SK-N-SH (cell line): ENCODE results near the gene NADSYN1. TPM values are rescaled to one million over a fixed set of nuclear protein-coding genes. Genes with fewer than 3 reads are reported as not detected.
"Not testable (repeated sequence)": the region's sequence is repeated elsewhere in the genome, so short reads cannot be mapped to it uniquely, and the experiment has no call there.

Source experiments
- CTCF ChIA-PET: fragments of 300-600, 350-600 bp; formaldehyde crosslinking; extraction: SDS; loops from one replicate; lab custom pipeline; 2021; lab: Yijun Ruan, JAX
- POLR2A ChIA-PET: fragments of 350-600 bp; sonication (Branson Sonifier 250); formaldehyde crosslinking; extraction: SDS; loops from one replicate; lab custom pipeline; 2020; ENCODE audit warnings: antibody characterized with exemption, inconsistent platforms; lab: Yijun Ruan, JAX
- DNase-seq: peaks from one replicate; pipeline ENCODE4 v3.0.0; 2012
- H2AFZ ChIP-seq: fragments of 200-600 bp; sonication (generic); 2 replicates; pipeline ENCODE4 v1.8.1; 2016; ENCODE audit warnings: antibody characterized with exemption, mild to moderate bottlenecking, low read depth
- H3F3A ChIP-seq: fragments of 200-600 bp; sonication (generic); replicated peaks from 2 replicates; pipeline ENCODE3; 2016; ENCODE audit warnings: antibody characterized with exemption, mild to moderate bottlenecking; ENCODE audit not compliant: insufficient read depth
- H3K27ac ChIP-seq, 2 experiments: fragments of 200-500 bp in 1 of 2; fragments of 200-600 bp in 1 of 2; sonication (Bioruptor generic) in 1 of 2; sonication (generic), shearing (Covaris generic) in 1 of 2; 2 replicates each; pipeline versions ENCODE4 v1.5.1 to v1.6.1; 2014 to 2016; ENCODE audit warnings: low read depth in 2 of 2, inconsistent platforms in 1 of 2, low read length in 1 of 2, mild to moderate bottlenecking in 1 of 2, mixed read lengths in 1 of 2
- H3K27me3 ChIP-seq: fragments of 200-600 bp; sonication (generic), shearing (Covaris generic); 2 replicates; pipeline ENCODE4 v1.6.1; 2016; ENCODE audit warnings: mixed run types; ENCODE audit not compliant: insufficient read depth
- H3K36me3 ChIP-seq, 2 experiments: fragments of 200-500 bp in 1 of 2; fragments of 200-600 bp in 1 of 2; sonication (Bioruptor generic) in 1 of 2; sonication (generic) in 1 of 2; replicated peaks in 1 of 2; 2 replicates each; pipeline versions ENCODE3 to v1.5.1; 2014 to 2016; ENCODE audit warnings: low read length in 1 of 2, mild to moderate bottlenecking in 1 of 2; ENCODE audit not compliant: insufficient read depth in 2 of 2, control insufficient read depth in 1 of 2
- H3K4me1 ChIP-seq, 2 experiments: fragments of 200-500 bp in 1 of 2; fragments of 200-600 bp in 1 of 2; sonication (Bioruptor generic) in 1 of 2; sonication (generic), shearing (Covaris generic) in 1 of 2; 2 replicates each; pipeline versions ENCODE4 v1.5.1 to v1.6.1; 2014 to 2016; ENCODE audit warnings: low read depth in 1 of 2, low read length in 1 of 2, mixed run types in 1 of 2; ENCODE audit not compliant: insufficient read depth in 2 of 2, control insufficient read depth in 1 of 2
- H3K4me2 ChIP-seq: fragments of 200-600 bp; sonication (generic), shearing (Covaris generic); 2 replicates; pipeline ENCODE4 v1.6.1; 2017; ENCODE audit warnings: mixed run types
- H3K4me3 ChIP-seq, 2 experiments: fragments of 200-500 bp in 1 of 2; fragments of 200-600 bp in 1 of 2; sonication (Bioruptor generic) in 1 of 2; sonication (generic), shearing (Covaris generic) in 1 of 2; 2 replicates each; pipeline versions ENCODE4 v1.5.1 to v1.8.1; 2014 to 2016; ENCODE audit warnings: low read depth in 2 of 2, inconsistent platforms in 1 of 2, low read length in 1 of 2, mild to moderate bottlenecking in 1 of 2, mixed read lengths in 1 of 2, moderate library complexity in 1 of 2
- H3K79me2 ChIP-seq: fragments of 200-600 bp; sonication (generic); 2 replicates; pipeline ENCODE4 v1.8.1; 2017; ENCODE audit warnings: mild to moderate bottlenecking; ENCODE audit not compliant: insufficient read depth
- H3K9ac ChIP-seq: fragments of 200-600 bp; sonication (generic); 2 replicates; pipeline ENCODE4 v1.6.1; 2017; ENCODE audit warnings: mixed run types
- H3K9me2 ChIP-seq: fragments of 200-600 bp; sonication (generic); 2 replicates; pipeline ENCODE4 v1.6.1; 2017; ENCODE audit warnings: mixed run types
- H3K9me3 ChIP-seq: fragments of 200-600 bp; sonication (generic); 2 replicates; pipeline ENCODE4 v1.6.1; 2017; ENCODE audit warnings: mixed run types, mild to moderate bottlenecking, moderate library complexity
- H4K20me1 ChIP-seq: fragments of 200-600 bp; sonication (generic); 2 replicates; pipeline ENCODE4 v1.6.1; 2017; ENCODE audit warnings: mild to moderate bottlenecking, mixed run types; ENCODE audit not compliant: insufficient read depth
- CHD2 ChIP-seq: fragments of 150-350 bp; IDR thresholded peaks from 2 replicates; pipeline ENCODE4 v1.6.1; 2018; ENCODE audit warnings: low read length; ENCODE audit not compliant: partially characterized antibody
- FOXJ3 ChIP-seq: sonication (generic); formaldehyde crosslinking; IDR thresholded peaks from 2 replicates; pipeline ENCODE4 v1.5.1; 2020; ENCODE audit warnings: mild to moderate bottlenecking, missing genetic modification reagents
- FOXM1 ChIP-seq: IDR thresholded peaks from 2 replicates; pipeline ENCODE4 v1.4.0; 2012; ENCODE audit warnings: low read depth, mild to moderate bottlenecking
- MXI1 ChIP-seq: IDR thresholded peaks from 2 replicates; pipeline ENCODE4 v1.6.1; 2012; ENCODE audit warnings: mild to moderate bottlenecking, low read depth, low read length, improper control_type of control experiment
- POLR2AphosphoS5 ChIP-seq: IDR thresholded peaks from 2 replicates; pipeline ENCODE4 v1.6.1; 2012; ENCODE audit warnings: low read depth, low read length
- TCF12 ChIP-seq: IDR thresholded peaks from 2 replicates; pipeline ENCODE4 v1.4.0; 2012
- TEAD4 ChIP-seq: IDR thresholded peaks from 2 replicates; pipeline ENCODE4 v1.4.0; 2012; ENCODE audit warnings: mild to moderate bottlenecking, borderline replicate concordance; ENCODE audit not compliant: insufficient read depth
- WGBS: methylation state at CpG from one replicate; pipeline ENCODE4 v1.1.6; 2017; ENCODE audit warnings: low lambda C conversion rate; 5-methylcytosine and 5-hydroxymethylcytosine counted together
- polyA plus RNA-seq, 3 experiments: library from polyadenylated mRNA; depleted of rRNA; stranded (reverse); fragments of >200 nt; gene quantifications; 2 replicates each; pipeline ENCODE4 v1.2.3, GENCODE V29; 2012
- TF ChIP-seq, protein P1 (sequence below): fragments of 200-600 bp; sonication (generic); IDR thresholded peaks from 2 replicates; pipeline ENCODE4 v1.6.1; 2017; ENCODE audit warnings: antibody characterized with exemption, mild to moderate bottlenecking, moderate library complexity
- TF ChIP-seq, protein P2 (sequence below): fragments of 150-350 bp; IDR thresholded peaks from 2 replicates; pipeline ENCODE4 v1.6.1; 2016; ENCODE audit warnings: mild to moderate bottlenecking, low read depth, low read length

Gene NADSYN1
- polyA plus RNA-seq, 1 of the 3 experiments (the other 2 are of a cell fraction), result 62.5 TPM

DNA sequence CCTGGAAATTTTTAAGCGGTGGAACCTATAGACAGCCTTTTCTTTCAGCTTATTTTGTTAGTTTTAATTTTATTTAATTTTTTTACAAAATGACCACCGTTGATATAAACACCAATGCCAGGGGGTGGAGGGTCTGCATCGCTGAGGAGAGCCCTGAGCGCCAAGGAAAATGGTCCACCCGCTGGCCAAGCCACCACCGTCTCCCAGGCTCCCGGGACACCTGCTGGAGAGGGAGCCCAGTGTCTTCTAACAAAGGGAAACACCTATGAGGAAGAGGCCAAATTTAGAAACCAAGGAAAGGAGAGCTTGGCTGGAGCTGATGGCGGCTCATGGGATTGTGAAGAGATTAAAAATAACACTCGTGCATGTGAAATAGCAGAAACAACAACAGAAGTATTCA lies 84.5 kb downstream of the NADSYN1 start:
- WGBS, result 62% methylated on average over 9 of the region's 9 CpGs
- Histone ChIP-seq H3K9ac (no peak overlapping the region), H3K27me3 (no peaks in the 10 kb centered on the region), H3F3A (no peaks in the 10 kb centered on the region), H3K79me2 (no peaks in the 10 kb centered on the region), H3K4me1 (peaks cover 0 to 2% of the 10 kb centered on the region in 2 experiments; a peak in 1 of 4 replicates), H3K9me3 (no peaks in the 10 kb centered on the region), H3K27ac (no peak overlapping the region), H3K4me2 (no peak overlapping the region), H2AFZ (no peak overlapping the region), H3K9me2 (no peaks in the 10 kb centered on the region), H3K4me3 (no peak overlapping the region)
- POLR2A ChIA-PET, result no interaction called here
- DNase-seq, result no peak
- CTCF ChIA-PET, result no interaction called here
- TF ChIP-seq CHD2 (no peak), TEAD4 (no peak), FOXM1 (no peak), FOXJ3 (CRISPR knock-in tag) (no peak), TCF12 (no peak), POLR2AphosphoS5 (no peak), MXI1 (no peak)
- TF ChIP-seq, protein P1, sequence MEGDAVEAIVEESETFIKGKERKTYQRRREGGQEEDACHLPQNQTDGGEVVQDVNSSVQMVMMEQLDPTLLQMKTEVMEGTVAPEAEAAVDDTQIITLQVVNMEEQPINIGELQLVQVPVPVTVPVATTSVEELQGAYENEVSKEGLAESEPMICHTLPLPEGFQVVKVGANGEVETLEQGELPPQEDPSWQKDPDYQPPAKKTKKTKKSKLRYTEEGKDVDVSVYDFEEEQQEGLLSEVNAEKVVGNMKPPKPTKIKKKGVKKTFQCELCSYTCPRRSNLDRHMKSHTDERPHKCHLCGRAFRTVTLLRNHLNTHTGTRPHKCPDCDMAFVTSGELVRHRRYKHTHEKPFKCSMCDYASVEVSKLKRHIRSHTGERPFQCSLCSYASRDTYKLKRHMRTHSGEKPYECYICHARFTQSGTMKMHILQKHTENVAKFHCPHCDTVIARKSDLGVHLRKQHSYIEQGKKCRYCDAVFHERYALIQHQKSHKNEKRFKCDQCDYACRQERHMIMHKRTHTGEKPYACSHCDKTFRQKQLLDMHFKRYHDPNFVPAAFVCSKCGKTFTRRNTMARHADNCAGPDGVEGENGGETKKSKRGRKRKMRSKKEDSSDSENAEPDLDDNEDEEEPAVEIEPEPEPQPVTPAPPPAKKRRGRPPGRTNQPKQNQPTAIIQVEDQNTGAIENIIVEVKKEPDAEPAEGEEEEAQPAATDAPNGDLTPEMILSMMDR, result no peak
- TF ChIP-seq, protein P2, sequence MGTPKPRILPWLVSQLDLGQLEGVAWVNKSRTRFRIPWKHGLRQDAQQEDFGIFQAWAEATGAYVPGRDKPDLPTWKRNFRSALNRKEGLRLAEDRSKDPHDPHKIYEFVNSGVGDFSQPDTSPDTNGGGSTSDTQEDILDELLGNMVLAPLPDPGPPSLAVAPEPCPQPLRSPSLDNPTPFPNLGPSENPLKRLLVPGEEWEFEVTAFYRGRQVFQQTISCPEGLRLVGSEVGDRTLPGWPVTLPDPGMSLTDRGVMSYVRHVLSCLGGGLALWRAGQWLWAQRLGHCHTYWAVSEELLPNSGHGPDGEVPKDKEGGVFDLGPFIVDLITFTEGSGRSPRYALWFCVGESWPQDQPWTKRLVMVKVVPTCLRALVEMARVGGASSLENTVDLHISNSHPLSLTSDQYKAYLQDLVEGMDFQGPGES, result no peak
- TF ChIP-seq, all 33 proteins: peak for 0
- Histone ChIP-seq H3K36me3 (no peaks in the 10 kb centered on the region), H4K20me1 (no peaks in the 10 kb centered on the region)

DNA sequence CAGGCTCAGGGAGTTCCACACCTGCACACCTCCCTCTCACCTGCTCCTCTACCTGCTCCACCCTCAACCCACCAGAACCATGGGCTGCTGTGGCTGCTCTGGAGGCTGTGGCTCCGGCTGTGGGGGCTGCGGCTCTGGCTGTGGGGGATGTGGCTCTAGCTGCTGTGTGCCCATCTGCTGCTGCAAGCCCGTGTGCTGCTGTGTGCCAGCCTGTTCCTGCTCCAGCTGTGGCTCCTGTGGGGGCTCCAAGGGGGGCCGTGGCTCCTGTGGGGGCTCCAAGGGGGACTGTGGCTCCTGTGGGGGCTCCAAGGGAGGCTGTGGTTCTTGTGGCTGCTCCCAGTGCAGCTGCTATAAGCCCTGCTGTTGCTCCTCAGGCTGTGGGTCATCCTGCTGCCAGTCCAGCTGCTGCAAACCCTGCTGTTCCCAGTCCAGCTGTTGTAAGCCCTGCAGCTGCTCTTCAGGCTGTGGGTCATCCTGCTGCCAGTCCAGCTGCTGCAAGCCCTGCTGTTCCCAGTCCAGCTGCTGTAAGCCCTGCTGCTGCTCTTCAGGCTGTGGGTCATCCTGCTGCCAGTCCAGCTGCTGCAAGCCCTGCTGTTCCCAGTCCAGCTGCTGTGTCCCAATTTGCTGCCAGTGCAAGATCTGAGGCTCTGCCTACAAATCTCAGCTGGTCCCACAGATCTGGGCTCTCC lies 85.1 kb downstream of the NADSYN1 start, which contains the start of gene KRTAP5-8:
Gene KRTAP5-8, plus strand, starts transcription at position 49 of the 689 bp plus-strand sequence. Its CDS starts 31 bp downstream, at position 80.
- H3K9me2 ChIP-seq, H3K9ac ChIP-seq, H3K9me3 ChIP-seq, H3K4me3 ChIP-seq, H3K79me2 ChIP-seq, H3K27ac ChIP-seq, CTCF ChIA-PET, POLR2A ChIA-PET, H4K20me1 ChIP-seq, H3K27me3 ChIP-seq, H3K4me1 ChIP-seq, H2AFZ ChIP-seq, H3F3A ChIP-seq, H3K36me3 ChIP-seq, H3K4me2 ChIP-seq, DNase-seq: not testable (repeated sequence)
- 67% methylated on average over 1 of the region's 4 CpGs for WGBS
